ENCODE results near the gene MAN1B1.
"Not testable (repeated sequence)": the region's sequence is repeated elsewhere in the genome, so short reads cannot be mapped to it uniquely, and the experiment has no call there.

MAN1B1 gene

DNA sequence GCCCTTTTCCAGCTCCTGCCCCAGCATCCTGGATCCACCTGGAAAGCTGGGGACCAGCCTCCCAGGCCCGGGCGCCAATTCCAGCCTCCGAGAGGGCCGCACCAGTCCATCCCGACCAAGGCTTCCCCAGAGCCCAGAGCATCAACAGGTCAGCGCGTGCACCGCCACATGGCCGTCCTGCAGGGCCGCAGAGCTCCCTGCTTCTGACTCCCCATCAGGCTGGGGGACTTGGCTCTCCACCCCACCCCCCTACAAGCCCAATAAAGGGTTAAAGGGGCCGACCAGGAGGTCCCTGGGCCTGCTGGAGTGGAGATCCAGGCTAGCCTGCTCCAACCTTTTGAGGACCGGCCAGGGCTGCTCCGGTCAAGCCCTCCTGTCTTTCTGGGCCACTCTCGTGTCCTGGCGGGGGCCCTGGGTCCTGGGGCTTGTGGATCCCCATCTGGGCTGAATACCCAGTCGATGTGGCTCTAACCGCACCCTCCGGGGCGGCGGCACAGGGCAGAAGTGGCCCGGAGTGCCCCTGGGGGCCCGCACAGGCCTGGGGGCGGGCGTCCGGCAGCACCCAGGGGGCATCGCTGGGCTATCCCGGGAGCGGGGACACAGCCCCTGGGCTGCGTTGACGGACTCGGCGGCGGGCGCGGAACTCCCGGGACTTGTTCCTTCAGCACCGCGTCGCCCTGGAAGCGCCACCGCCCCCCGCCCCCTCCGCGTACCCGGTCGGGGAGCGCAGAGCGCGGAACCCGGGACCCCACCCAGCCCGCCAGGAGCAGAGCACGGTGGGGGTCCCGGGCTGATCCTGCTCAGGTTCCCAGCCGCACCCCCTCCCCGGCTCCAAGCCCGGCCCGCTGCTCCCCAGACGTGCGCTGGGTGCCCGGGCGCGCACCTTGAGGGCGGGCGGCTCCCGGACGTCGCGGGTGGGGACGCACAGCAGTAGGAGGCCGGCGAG is 33.5 kb upstream of the MAN1B1 start:
- no peak for DNase-seq

DNA sequence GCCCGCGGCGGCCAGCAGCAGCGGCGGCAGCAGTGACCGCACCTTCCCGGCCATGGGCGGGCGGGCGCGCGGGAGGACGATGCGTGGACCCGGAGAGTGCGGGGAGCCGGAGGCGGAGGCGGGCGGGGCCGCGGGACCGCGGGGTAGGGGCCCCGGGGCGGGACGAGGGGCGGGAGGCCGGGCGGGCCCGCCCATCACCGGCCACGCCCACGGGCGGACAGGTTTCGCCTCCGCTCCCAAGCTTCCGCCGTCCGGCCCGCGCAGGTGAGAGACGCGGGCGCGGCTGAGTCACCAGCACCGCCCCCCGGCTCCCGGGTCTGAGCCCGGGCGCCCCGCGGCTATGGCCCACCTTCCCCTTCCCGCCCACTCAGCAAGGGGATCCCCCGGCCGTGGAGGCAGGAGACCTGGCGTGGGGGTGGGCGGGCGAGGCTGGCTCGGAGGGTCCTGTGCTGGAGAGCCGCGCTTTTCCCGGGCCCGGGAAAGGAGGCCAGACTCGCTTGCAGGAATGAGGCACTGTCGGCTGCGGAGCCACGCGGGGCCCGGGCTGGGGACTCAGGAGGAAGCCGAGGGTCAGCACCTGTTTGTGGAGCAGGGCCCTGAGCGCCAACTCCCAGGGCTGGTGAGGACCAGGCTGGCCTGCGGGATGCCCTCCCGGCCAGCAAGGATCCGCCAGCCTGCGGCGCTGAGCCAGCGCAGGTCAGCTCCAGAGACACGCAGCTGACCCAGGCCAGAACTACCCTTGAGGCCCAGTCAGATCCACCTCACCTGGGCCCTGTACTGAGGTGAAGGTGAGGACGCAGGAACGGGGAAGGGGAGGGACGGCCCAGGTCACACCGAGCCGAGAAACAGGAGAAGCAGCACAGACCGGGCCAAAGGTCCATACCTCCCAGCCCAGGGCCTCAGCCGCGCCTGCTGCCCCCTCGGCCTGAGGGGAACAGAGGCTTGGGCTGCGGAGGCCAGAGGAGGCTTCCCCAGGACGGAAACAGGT is 32.5 kb upstream of the MAN1B1 start, which contains the start of gene ENTPD2:
TSS of gene ENTPD2 (minus strand) at position 118 of the 988 bp plus-strand sequence. CDS start at position 54, 64 bp downstream.
- DNase-seq, result no peak

DNA sequence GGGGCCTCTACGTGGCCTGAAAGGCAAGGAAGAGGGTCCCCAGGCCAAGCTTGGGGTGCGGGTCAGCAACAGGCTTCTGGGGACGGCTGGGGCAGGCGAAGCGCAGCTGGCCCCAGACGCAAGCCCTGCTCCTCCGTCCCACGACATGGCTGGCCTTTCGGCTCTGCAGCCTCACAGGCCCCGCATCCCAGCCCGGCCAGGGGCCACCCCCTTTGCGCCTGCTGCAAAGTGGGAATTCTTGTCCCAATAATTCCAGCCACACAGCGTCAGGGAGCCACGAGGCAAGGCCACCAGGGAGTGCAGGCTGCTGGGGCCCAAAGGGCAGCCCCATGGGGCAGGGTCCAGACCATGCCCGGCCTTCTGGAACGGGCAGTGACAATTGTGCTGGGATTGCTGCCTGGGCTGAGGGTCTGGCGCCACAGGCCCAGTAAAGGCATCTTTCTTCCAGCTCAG is 31.8 kb upstream of the MAN1B1 start:
- DNase-seq, result no peak

DNA sequence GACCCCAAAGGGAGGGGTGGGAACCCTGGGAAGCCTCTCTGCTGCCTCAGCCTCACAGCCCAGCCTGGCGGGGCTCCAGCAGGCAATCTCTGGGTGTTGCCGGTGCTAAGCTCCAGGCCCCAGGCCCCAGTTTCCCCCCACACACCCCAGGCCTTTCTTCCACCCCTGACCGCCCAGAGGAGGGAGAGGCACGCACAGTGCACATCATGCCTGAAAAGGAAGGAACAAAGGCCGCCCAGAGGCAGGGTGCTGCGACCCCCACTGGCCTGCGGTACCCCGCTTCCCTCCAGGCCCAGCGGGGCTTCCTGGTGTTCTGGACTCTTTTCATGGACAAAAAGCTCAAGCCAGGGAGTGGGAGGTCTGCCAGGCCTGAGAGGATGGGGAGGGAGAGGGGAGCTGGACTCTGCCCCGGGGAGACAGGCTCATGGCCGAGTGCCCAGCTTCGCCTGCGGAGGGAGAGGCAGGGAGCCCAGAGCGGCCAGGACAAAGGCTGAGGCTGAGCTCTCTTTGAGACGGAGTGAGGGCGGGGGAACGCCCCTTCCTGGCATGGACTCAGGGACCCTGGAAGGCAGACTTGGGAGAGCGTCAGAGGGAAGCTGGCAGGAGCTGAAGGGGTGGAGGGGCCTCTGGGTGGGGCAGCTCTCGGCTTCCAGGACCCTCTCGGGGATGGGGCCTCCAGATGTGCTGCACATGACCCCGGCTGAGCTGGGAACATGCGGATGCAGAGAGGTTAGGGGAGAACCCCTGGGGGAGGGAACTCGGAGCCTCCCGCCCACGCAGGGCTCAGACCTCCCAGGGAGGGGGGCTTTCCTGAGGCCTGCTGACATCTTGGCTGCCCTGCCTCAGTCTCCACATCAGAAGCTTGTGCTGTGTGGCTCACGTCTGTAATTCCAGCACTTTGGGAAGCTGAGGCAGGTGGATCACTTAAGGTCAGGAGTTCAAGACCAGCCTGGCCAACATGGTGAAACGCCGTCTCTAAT is 31.1 kb upstream of the MAN1B1 start:
- peak; percentile 80 for DNase-seq

DNA sequence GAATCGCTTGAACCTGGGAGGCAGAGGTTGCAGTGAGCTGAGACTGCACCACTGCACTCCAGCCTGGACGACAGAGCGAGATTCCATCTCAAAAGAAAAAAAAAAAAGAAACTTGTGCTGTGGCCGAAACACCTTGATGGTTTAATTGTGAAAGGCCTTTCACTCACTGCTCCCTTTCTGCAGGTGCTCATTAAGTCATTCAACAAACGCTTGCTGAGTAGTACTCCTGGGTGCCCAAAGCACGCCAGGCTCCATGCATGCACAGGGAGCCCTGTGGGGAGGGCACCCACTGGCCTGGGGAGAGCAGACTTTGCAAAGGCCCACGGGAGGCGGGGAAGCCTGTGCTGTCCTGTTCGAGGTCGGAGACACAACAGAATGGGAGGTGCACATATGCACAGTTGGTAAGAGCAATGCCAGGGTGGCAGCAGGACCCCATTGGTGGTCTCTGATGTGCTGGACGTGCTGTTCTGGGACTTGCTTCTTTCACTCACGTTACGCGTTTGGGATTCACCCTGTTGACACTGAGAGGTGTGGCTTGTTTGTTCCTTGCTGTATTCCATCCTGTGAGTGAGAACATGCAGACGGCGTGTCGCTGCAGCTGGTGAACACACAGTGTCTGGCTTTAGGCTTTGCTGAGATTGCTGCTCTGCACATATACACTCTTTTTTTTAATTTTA is 29.9 kb upstream of the MAN1B1 start:
- DNase-seq, result no peak

DNA sequence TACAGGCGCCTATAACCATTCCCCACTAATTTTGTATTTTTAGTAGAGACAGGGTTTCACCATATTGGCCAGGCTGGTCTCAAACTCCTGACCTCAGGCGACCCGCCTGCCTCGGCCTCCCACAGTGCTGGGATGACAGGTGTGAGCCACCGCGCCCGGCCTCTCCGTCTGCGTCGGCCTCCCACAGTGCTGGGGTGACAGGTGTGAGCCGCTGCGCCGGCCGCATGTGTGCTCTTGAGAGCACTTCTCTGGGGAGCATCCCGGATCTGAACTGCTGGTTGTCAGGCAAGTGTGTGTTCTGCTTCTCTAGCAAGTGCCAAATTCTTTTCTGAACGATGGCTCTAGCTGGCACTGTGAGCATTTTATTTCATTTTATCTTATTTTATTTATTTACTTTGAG is 29.2 kb upstream of the MAN1B1 start:
- DNase-seq, result no peak

DNA sequence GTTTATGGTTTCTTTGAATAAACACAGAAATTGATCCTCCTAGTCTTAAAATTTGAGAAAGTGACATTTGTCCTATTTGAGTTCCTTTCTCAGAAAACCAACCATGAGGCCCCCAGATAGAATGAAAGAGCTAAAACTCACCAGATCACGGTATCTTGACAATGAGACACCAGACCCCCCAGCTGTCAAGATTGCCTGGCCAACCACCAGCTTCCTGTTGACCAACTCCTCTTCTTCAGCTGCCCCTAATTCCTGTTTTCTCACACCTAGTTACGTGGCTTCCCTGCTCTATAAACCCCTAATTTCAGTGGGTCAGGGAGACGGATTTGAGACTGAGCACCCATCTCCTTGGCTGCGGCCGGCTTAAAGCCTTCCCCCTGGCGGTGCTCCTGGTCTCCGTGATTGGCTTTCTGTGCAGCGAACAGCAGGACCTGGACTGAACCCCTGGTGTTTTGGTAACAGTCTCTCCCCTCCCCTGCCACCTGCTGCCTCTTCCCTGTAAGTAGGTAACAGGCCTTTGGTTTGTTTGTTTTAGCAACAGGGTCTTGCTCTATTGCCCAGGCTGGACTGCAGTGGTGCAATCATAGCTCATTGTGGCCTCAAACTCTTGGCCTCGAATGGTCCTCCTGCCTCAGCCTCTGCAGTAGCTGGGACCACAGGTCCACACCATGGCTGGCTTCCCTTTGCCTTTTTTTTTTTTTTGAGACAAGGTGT is 28.1 kb upstream of the MAN1B1 start:
- DNase-seq, result no peak

DNA sequence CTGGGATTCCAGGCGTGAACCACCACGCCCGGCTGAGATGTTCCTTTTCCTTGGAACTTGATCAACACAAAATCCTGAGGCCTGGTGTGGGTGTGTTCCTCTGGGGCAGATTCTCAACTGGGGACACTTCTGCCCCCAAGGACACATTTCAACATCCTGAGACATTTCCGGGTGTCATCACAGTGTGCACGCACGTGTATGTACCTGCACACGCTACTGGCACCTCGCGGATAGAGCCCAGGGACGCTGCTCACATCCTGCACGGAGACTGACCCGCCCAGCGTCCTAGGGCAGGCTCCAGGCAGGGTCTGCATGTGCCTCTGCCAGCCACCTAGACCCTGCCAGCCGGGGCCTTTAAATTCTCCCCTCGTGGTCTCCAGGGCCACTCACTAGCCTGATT is 24.4 kb upstream of the MAN1B1 start:
- no peak for DNase-seq

DNA sequence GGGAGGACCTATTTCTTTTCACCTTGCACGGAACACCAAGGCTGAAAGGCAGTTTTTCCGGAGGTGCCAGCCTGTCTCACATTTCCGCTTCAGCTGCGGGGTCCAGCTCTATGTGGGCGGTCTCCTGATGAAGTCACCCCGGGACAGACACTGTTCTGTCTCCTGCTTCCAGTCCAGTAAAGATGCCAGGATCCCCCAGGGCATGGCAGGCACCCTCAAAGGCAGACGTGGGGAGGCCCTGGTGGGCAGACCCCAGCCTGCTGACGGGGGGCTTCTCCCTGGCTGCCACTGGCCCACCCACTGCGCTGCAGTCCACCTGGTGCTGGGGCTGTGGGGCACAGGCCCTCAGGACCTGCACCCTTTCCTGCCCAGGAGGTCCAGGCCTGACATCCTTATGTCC is 24.0 kb upstream of the MAN1B1 start:
- DNase-seq, result not testable (repeated sequence)

DNA sequence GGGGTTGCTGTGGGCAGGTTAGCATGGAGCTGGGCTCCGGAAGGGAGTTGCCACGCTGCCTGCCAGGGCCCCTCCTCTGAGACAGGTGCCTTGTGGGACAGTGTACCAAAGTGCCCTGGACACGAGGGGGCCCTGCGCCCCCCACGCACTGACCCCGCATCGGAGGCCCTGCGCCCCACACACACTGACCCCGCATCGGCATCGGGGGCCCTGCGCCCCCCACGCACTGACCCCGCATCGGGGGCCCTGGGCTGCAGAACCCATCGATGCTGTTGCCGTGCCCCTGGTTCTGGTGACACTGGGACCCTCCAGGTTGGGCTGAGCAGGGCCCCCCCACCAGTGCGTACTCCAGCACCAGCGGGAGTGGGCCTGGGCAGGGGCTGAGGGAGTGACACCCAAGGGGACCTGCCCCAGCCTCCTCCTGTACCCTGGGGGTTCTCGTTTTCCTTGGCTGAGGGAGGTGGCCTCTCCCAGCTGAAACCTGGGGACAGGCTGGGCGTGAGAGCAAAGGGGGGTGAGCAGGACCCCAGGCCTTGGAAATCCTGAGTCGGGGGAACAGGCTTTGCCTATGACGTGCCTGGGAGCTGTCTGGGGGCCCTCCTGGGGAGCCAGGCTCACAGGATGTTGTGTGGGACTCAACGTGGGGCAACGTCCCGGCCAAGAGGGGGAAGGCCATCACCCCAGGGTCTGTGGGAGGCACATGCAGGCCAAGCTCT is 23.3 kb upstream of the MAN1B1 start:
- DNase-seq, result no peak

DNA sequence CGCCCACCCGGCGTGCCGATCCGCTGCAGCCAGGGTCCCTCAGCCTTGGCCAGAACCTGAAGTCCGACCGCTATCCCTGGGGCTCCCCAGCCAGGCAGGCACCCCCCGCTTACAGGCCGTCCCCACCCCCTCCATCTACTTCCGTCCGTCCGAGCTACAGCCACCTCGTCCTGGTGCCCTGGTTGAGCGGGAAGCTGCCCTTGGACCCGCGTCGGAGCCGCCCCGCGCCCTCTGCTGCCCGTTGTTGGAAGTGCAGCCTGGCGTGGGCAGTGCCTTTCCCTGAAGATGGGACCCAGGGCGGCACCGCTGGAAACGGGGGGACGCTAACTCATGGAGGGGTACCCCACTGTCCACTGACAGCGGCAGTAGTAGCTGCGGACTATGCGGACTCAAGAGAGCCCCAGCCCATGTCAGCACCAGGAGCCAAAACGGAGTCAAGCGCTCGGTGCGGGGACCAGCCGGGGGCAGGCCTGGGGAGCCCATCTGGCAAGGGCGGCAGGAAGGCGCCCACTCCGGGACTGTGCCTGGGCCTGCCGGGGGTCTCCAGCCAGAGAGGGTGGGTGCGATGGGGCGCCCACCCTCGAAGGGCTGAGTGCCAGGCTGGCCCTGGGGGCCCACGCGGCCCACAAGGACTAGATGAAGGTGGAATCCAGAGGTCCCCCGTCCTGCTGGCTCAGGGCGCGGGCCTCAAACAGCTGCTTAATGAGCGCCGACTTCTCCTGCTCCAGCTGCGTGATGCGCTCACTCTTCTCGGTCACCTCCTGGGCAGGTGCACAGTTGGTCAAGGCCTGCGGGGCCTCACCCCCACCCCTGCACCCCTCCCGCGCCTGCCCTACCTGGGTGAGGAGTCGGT is 22.5 kb upstream of the MAN1B1 start:
- DNase-seq, result peak; percentile 70

DNA sequence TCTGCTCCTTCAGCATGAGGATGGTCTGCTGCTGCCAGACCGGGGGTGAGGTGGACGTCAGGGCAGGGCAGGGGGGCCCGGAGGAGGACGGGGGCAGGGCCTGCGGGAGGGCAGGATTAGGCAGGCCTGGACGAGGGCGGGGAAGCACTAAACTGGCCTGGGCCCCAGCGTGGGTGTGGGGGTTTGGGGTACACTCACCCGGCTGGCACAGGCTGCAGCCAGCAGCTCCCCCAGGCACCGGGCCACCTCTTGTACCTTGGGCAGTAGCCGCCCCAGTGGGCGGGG is 22.0 kb upstream of the MAN1B1 start:
- no peak for DNase-seq

DNA sequence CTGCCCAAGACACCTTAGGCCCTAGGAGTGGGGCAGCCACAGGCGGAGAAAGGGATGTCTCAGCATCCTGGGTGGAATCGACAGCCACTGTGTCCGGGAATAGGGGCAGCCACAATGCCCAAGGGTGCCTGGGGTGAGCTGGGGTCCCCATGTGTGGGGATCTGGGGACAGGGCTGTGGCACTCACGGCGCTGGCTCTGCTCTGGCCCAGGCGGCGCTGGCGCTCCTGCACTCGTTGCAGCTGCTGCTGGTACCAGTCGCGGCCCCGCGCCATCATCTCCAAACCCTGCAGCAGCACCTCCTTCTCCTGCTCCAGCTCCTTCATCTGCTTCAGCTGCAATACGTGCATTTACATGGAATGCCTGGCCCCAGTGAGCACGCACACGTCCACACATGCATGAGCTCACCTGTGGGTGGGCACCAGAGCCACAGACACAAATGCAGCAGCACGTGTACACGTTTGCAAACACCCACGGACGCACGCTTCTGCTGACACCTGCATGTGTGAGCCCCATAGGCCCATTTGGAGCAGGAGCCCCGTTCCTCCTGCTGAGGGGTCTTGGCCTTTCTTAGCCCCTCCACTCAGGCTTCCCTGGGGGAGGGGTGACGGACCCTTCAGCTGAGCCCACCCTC is 21.3 kb upstream of the MAN1B1 start:
- DNase-seq, result no peak

DNA sequence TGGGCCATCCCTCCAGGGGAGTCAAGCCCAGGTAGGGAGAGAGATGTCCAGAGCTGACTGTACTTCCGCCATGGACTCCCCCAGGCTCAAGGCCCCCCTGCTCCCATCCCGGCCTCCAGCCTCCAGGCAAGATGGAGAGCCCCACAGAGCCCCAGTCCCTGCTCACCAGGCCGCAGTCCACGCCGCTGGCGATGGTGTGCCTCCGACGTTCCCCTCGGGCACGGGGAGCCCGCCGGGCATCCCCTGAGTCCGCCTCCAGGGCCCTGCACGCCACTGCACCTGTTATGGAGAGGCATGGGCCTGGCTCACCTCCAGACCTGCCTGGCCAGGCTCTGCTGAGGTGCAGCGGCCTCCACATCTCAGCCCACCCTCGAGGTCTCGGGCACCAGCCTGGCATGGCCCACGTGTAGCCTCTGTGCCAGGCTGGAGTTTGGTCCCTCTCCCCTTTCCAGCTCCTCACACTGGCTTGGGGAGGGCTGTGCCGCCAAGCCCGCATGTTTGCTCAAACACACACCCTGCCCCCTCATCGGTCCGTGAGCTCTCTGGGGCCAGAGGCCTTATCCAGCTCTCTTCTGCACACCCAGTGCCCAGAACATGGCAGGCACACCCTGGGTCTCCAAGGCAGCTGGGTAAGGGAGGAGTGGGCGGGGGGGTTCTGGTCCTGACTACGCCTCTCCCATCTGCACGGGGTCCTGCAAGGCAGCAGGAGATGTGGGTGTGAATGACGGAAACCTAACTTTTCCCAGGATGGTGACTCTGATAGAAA is 20.5 kb upstream of the MAN1B1 start:
- no peak for DNase-seq

DNA sequence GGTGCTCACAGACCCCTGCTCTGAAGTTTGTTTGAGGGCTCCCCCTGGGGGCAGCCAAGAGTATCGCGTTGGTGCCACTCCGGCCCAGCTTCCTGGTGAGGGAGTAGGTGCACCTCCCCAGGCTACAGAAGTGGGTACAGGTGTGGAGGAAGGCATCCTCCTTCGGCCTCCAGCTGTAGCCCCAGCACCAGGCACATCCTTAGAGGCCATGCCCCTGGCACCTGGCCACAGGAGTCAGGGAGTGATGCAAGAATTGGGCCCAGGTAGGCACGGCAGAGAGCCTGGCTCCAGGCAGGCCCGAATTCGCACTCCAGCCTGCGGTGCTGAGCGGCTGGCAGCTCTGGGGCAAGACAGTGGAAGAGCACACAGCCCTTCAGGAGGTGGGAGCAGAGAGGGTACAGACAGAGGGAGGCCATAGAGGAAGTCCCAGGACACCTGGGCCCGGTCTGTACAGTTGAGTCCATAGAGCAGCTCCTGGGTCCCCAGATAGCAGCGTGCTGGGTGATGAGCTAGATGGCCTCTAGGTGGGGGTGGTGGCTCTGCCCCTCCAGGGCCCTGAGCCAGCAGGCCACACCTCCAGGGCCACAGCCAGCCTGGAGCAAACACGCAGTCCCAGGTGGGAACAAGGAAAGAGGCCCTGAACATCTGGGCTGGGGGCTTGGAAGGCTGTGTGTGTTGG is 18.8 kb upstream of the MAN1B1 start:
- peak; percentile 75 for DNase-seq

DNA sequence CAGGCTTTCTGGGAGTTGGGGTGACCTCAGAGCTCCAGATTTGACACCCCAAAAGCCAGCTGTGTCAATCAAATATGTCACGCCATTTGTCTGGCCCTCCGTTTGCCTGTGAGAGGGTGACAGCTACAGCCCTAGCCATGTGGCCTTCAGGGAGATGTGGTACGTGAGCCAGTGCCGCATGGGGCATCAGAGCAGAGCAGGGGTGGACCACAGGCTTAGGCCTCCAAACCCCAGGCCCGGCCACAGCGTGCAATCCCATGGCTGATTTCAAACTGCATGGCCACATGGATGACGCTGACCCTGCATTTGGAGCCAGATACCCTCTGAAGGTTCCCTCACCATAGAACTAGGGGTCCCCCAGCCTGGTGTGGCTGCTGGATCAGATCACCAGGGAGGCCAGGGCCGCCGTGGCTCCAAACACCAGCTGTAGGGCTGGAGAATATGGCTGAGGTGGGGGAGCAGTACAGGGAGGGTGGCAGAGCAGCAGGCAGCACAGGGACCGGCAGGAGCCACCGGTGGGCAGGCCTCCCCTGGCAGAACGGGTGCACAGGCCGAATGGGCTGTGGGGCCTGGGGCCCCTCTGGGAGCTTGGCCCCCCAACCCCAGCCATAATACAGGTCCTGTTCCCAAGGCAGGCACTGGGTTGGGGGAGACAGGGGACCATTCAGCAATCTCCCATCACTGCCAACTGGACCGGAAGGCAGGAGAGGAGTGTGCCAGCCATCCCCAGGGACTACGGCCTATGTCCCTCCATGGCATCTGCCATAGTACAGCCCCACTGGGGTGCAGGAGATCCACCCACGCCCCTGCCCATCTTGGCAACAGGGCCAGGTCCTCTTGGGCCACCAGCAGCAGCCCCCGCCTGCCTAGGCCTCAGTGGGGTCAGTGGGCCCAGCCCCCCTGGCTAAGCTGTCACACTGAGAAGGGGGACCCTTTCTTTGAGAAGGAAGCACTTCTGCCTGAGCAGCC is 18.0 kb upstream of the MAN1B1 start:
- no peak for DNase-seq
